Prostate gland (tissue), 2 donors: ENCODE results near the gene DDX46. TPM values are rescaled to one million over a fixed set of nuclear protein-coding genes. Genes with fewer than 3 reads are reported as not detected.

ENCODE experiments used
- DNase-seq: peaks from one replicate; pipeline ENCODE4 v3.0.0-alpha.2; 2019; ENCODE audit warnings: low spot score
- H3K27ac ChIP-seq, 2 donors: fragments of 200-600 bp; sonication (generic); 2 replicates each; pipeline ENCODE4 v1.5.1; 2017 to 2019
- H3K27me3 ChIP-seq: fragments of 200-600 bp; sonication (generic); replicated peaks from 2 replicates; pipeline ENCODE4 v1.5.1; 2019; ENCODE audit not compliant: insufficient read depth
- H3K36me3 ChIP-seq, 2 donors: fragments of 200-600 bp; sonication (generic); 1 replicate in 1 of 2; 2 replicates in 1 of 2; pipeline versions ENCODE4 v1.5.1 to v1.8.1; 2017 to 2019
- H3K4me1 ChIP-seq: fragments of 200-600 bp; sonication (generic); replicated peaks from 2 replicates; pipeline ENCODE4 v1.5.1; 2019
- H3K4me3 ChIP-seq, 2 donors: fragments of 200-600 bp; sonication (generic); 2 replicates each; pipeline ENCODE4 v1.5.1; 2017 to 2019
- H3K9me3 ChIP-seq: fragments of 200-600 bp; sonication (generic); 2 replicates; pipeline ENCODE4 v1.5.1; 2017
- CTCF ChIP-seq, 4 experiments: fragments of 200-600 bp in 2 of 4; fragments of 450-650 bp in 2 of 4; sonication (generic) in 2 of 4; IDR thresholded peaks; 1 replicate in 3 of 4; 2 replicates in 1 of 4; pipeline ENCODE4 v1.5.1; 2016 to 2019; ENCODE audit warnings: antibody characterized with exemption in 4 of 4, mild to moderate bottlenecking in 2 of 4, moderate library complexity in 2 of 4
- POLR2A ChIP-seq: fragments of 450-650 bp; IDR thresholded peaks from one replicate; pipeline ENCODE4 v1.6.1; 2016; ENCODE audit warnings: antibody characterized with exemption, mild to moderate bottlenecking
- POLR2AphosphoS5 ChIP-seq: sonication (generic); formaldehyde crosslinking; IDR thresholded peaks from one replicate; pipeline ENCODE4 v1.6.1; 2017; ENCODE audit warnings: antibody characterized with exemption
- WGBS: methylation state at CpG from one replicate; pipeline ENCODE4 v1.1.5; 2018; 5-methylcytosine and 5-hydroxymethylcytosine counted together
- intact Hi-C: fragments of 100-400 bp; cut with DNase I; formaldehyde crosslinking; loops from one replicate; pipeline ENCODE4 v1.14.2; 2022
- total RNA-seq, 2 donors: library from RNA; depleted of rRNA; stranded (reverse); fragments of >200 nt; gene quantifications; one replicate each; pipeline ENCODE4 v1.1.0, GENCODE V29; 2016

The DDX46 gene
- total RNA-seq, 2 donors from 2014 or later = 25.9 to 28.2 TPM

GRCh38 chr5:134784946-134785620 is 26.5 kb downstream of the DDX46 start:
- Histone ChIP-seq H3K9me3 (no peaks in the 10 kb centered on the region), H3K27ac (no peak overlapping the region), H3K4me1 (no peaks in the 10 kb centered on the region), H3K36me3 (peaks cover 0 to 6% of the 10 kb centered on the region in 2 donors), H3K4me3 (no peak overlapping the region), H3K27me3 (no peaks in the 10 kb centered on the region)
- WGBS = 62% methylated on average over 3 of the region's 3 CpGs
- intact Hi-C loops = loop anchor here (10.0 kb wide), 1 partner anchor 120 kb away; the partner anchor contains the start of gene PCBD2
- no peak for DNase-seq
- TF ChIP-seq CTCF (IDR thresholded peaks at IDR 0.05) (no peak), POLR2A (no peak), POLR2AphosphoS5 (no peak)

GRCh38 chr5:134787692-134788091 is 29.1 kb downstream of the DDX46 start:
- Histone ChIP-seq H3K36me3 (peaks cover 0 to 11% of the 10 kb centered on the region in 2 donors), H3K4me3 (no peak overlapping the region), H3K4me1 (no peaks in the 10 kb centered on the region), H3K27me3 (no peaks in the 10 kb centered on the region), H3K9me3 (no peaks in the 10 kb centered on the region), H3K27ac (no peak overlapping the region)
- WGBS = 92% methylated on average over 1 of the region's 1 CpG
- intact Hi-C loops = loop anchor here (10.0 kb wide), 1 partner anchor 117 kb away; the partner anchor contains the start of gene PCBD2
- no peak for DNase-seq
- TF ChIP-seq POLR2A (no peak), CTCF (IDR thresholded peaks at IDR 0.05) (no peak), POLR2AphosphoS5 (no peak)

- Histone ChIP-seq H3K27ac (no peak overlapping the region), H3K36me3 (peaks cover 5 to 8% of the 10 kb centered on the region in 2 donors), H3K27me3 (no peaks in the 10 kb centered on the region), H3K9me3 (no peaks in the 10 kb centered on the region), H3K4me1 (no peaks in the 10 kb centered on the region), H3K4me3 (no peak overlapping the region)
- intact Hi-C loops = no loop called here
- TF ChIP-seq POLR2AphosphoS5 = no peak
- no peak for TF ChIP-seq CTCF (IDR thresholded peaks at IDR 0.05)
- no peak for TF ChIP-seq POLR2A
- DNase-seq = no peak
- 95% methylated on average over 2 of the region's 2 CpGs for WGBS
These were observed 33.0 kb downstream of the DDX46 start for GRCh38 chr5:134791580-134791979.

GRCh38 chr5:134792286-134792685 is 33.7 kb downstream of the DDX46 start:
- Histone ChIP-seq H3K27me3 (no peaks in the 10 kb centered on the region), H3K4me3 (no peak overlapping the region), H3K4me1 (no peaks in the 10 kb centered on the region), H3K9me3 (no peaks in the 10 kb centered on the region), H3K27ac (no peak overlapping the region), H3K36me3 (peaks cover 5 to 8% of the 10 kb centered on the region in 2 donors)
- TF ChIP-seq POLR2AphosphoS5 = no peak
- TF ChIP-seq CTCF (IDR thresholded peaks at IDR 0.05) = no peak
- TF ChIP-seq POLR2A = no peak
- intact Hi-C loops = no loop called here
- DNase-seq = no peak
- 87% methylated on average over 3 of the region's 3 CpGs for WGBS

- TF ChIP-seq CTCF (IDR thresholded peaks at IDR 0.05) (no peak), POLR2AphosphoS5 (no peak), POLR2A (no peak)
- WGBS = 96% methylated on average over 4 of the region's 4 CpGs
- Histone ChIP-seq H3K4me3 (no peak overlapping the region), H3K27me3 (no peaks in the 10 kb centered on the region), H3K4me1 (no peaks in the 10 kb centered on the region), H3K9me3 (no peaks in the 10 kb centered on the region), H3K27ac (no peak overlapping the region), H3K36me3 (peaks cover 5 to 8% of the 10 kb centered on the region in 2 donors)
- intact Hi-C loops = no loop called here
- DNase-seq = no peak
These were observed 34.5 kb downstream of the DDX46 start for GRCh38 chr5:134793111-134793510.
